ENCODE measurements around the gene ETFA.

Gene ETFA

DNA sequence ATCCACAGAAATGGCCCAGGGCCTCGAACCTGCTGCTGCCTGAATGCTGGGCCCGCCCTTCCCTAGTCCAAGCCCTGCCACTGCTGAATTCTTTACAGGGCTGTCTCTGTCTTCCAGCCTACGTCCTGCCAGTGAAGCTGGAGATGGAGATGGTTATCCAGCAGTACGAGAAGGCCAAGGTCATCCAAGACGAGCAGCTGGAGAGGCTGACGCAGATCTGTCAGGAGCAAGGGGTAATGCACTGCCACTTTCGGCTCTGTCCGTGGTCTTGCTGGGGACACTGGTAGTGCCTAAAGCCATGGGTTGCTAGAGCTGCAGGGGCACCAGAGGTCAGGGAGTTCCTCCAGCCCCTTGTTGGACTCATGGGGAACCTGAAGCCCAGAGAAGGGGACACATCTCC is 135.8 kb downstream of the ETFA start:
- DNase-seq (ENCODE audit: low read depth in 2 of 2) = no peak

DNA sequence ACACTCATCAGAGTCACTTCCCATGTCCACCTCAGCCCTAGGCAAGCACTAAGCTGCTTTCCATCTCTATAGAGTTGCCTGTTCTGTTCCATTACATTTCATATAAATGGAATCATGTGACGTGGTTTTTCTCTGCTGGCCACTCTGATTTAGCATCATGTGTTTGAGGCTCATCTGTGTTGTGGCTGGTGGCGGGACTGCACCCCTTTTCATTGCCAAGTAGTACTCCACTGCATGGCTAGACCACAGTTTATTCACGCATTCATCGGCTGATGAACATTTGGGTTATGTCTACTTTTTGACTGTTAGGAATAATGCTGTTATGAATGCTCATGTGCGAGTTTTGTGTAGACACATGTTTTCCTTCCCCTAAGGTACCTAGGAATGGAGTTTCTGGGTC is 136.6 kb downstream of the ETFA start:
- DNase-seq (ENCODE audit: low read depth in 2 of 2) = no peak

GRCh38 chr15:76173317-76173834 is 137.9 kb downstream of the ETFA start:
- no peak for DNase-seq (ENCODE audit: low read depth in 2 of 2)

- no peak for DNase-seq (ENCODE audit: low read depth in 2 of 2)
Observed at GRCh38 chr15:76172782-76173181, 138.5 kb downstream of the ETFA start.

GRCh38 chr15:76169911-76170800 is 141.1 kb downstream of the ETFA start:
- no peak for DNase-seq (ENCODE audit: low read depth in 2 of 2)

- no peak for DNase-seq (ENCODE audit: low read depth in 2 of 2)
Observed at GRCh38 chr15:76169018-76169417, 142.3 kb downstream of the ETFA start.

DNA sequence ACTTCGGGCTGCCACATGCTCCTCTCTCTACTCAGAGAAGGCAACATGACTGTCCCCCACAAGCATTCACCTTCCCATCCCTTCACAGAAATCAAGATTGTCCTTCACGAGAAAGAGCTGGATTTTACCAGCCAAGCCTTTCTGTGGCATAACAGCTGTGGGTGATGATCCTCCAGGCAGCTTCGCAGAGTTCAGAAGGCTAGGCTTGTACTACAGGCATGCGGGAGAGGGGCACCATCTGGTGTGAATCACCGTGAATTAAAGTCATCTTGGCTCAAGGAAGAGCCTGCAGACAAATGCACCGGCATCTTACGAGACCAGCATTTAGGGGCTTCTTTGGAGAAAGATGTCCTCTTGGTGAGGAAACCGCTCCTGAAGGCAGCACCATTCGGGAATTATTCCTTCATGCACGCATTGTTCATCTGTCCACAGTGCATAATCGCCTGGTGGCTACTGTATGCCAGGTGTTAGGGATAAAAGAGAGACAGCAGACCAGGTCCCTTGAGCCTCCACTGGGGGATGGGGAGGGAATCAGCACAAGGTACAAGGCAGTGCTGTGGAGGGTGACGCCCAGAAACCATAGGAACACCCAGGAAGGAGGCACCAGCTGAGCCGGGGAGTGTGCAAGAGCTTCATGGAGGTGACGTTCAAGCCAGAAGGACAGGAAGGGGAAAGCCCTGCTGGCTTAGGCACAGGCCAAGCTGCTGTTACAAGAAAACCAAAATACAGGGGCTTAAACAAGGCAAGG is 142.9 kb downstream of the ETFA start:
- peak in 1 of 2 experiments; percentile 16 for DNase-seq (ENCODE audit: low read depth in 2 of 2)

GRCh38 chr15:76165951-76166350 is 145.3 kb downstream of the ETFA start:
- DNase-seq (ENCODE audit: low read depth in 2 of 2) = no peak

Measured in fibroblast of skin of left quadriceps (primary cell).